ENCODE data around the gene PHETA1. TPM values are rescaled to one million over a fixed set of nuclear protein-coding genes. Genes with fewer than 3 reads are reported as not detected.

The PHETA1 gene
- total and polyA plus RNA-seq, 2 experiments from 2014 or later = 5.3 to 12.9 TPM

DNA sequence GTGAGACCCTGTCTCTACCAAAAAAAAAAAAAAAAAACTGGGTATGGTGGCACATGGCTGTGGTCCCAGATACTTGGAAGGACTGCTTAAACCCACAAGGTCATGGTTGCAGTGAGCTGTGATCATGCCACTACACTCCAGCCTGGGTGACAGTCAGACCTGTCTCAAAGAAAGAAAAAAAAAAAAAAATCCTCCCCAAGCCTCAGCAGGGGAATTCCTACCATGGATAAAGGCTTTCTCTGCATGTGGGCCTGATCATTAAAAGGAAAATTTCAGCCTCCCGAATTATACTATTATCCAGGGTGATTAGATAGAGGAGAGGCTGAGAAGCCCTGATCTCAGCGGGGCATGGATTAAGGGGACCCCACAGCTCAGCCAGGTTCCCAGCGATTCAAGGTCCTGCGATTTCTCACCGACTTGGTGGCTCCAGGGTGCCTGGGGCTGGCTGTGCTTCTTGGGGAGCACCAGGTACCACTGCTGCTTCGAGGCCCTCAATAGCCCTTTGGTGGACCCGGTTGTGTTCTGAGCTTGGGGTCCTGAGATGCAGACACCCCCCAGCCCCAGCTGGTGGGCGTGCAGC is 42.4 kb upstream of the PHETA1 start (continued):
- TF ChIP-seq EZH2phosphoT487 (IDR thresholded peaks at IDR 0.05; ENCODE audit: unreplicated experiment) (no peak), ETS1 (IDR thresholded peaks at IDR 0.05) (no peak)

GRCh38 chr12:111410431-111411184 is 41.7 kb upstream of the PHETA1 start:
- H3K4me3 Mint-ChIP-seq = no peak overlapping the region
- peaks cover 6% of the 10 kb centered on the region for H3K36me3 Mint-ChIP-seq (ENCODE audit: low read depth)
- H3K27me3 Mint-ChIP-seq (ENCODE audit: insufficient read depth, low read depth, poor library complexity) = peaks cover 23% of the 10 kb centered on the region
- Histone ChIP-seq H2AFZ (no peak overlapping the region), H3F3A (replicated peaks; ENCODE audit: low read depth) (0 out of 2 replicates have a peak, but pooled peaks cover 11% of the 10 kb centered on the region), H3K9me2 (ENCODE audit: insufficient read depth) (no peaks in the 10 kb centered on the region), H3K4me2 (peak overlapping the region; percentile 55; the same call in 1 of the 2 replicates), H3K27ac (ENCODE audit: low read depth) (peak overlapping the region; percentile 90), H3K4me1 (ENCODE audit: insufficient read depth) (peaks cover 71% of the 10 kb centered on the region), H4K20me1 (replicated peaks; ENCODE audit: insufficient read depth) (peaks cover 42% of the 10 kb centered on the region), H3K27me3 (ENCODE audit: insufficient read depth) (no peaks in the 10 kb centered on the region), H3K36me3 (ENCODE audit: insufficient read depth) (no peaks in the 10 kb centered on the region), H3K4me3 (no peak overlapping the region), H3K79me2 (replicated peaks; ENCODE audit: insufficient read depth) (peaks cover 97% of the 10 kb centered on the region)
- peaks cover 71% of the 10 kb centered on the region for H3K4me1 Mint-ChIP-seq
- no peak for ATAC-seq
- no peak overlapping the region for H3K27ac Mint-ChIP-seq
- no peak for DNase-seq (ENCODE audit: low spot score)
- no peaks in the 10 kb centered on the region for H3K9me3 Mint-ChIP-seq
- TF ChIP-seq ZNF114 (CRISPR knock-in tag; IDR thresholded peaks at IDR 0.05) (no peak), EZH2 (IDR thresholded peaks at IDR 0.05; ENCODE audit: low read depth, unreplicated experiment) (no peak), JUNB (IDR thresholded peaks at IDR 0.05; ENCODE audit: unreplicated experiment) (no peak), CREB1 (CRISPR knock-in tag; IDR thresholded peaks at IDR 0.05; ENCODE audit: low read depth) (no peak), NANOG (IDR thresholded peaks at IDR 0.05; ENCODE audit: borderline replicate concordance) (no peak), REST (IDR thresholded peaks at IDR 0.05; ENCODE audit: unreplicated experiment) (no peak), POLR2AphosphoS5 (IDR thresholded peaks at IDR 0.05; ENCODE audit: low read depth) (no peak), ETS1 (IDR thresholded peaks at IDR 0.05) (no peak), ZNF462 (CRISPR knock-in tag; IDR thresholded peaks at IDR 0.05) (no peak), EZH2phosphoT487 (IDR thresholded peaks at IDR 0.05; ENCODE audit: unreplicated experiment) (no peak), ZNF331 (CRISPR knock-in tag; IDR thresholded peaks at IDR 0.05; ENCODE audit: low read depth) (no peak), STAT1 (IDR thresholded peaks at IDR 0.05; ENCODE audit: unreplicated experiment) (no peak)

Data from GM23338 (cell line).